CD4-positive, CD25-positive, alpha-beta regulatory T cell (primary cell): Measurements from ENCODE around the gene SSBP4. TPM values are rescaled to one million over a fixed set of nuclear protein-coding genes. Genes with fewer than 3 reads are reported as not detected.

Source experiments
- ATAC-seq, 2 donors: fragments of 150-1000 bp; cut with Tn5 transposase; one replicate each; pipeline ENCODE4 v1.10.0; 2021; ENCODE audit warnings: low read depth in 2 of 2, moderate number of reproducible peaks in 2 of 2, moderate library complexity in 1 of 2
- DNase-seq, 3 donors: peaks; one replicate each; pipeline versions ENCODE4 v3.0.0 to v3.0.0-alpha.2; 2012 to 2022; ENCODE audit warnings: mixed read lengths in 1 of 3
- H3K27ac ChIP-seq: one replicate; pipeline ENCODE4 v1.7.0; 2013; ENCODE audit warnings: mild to moderate bottlenecking, low read length; ENCODE audit not compliant: insufficient read depth, poor library complexity, severe bottlenecking
- H3K27me3 ChIP-seq: one replicate; pipeline ENCODE4 v1.7.0; 2013; ENCODE audit warnings: low read length; ENCODE audit not compliant: control insufficient read depth, insufficient read depth
- H3K36me3 ChIP-seq: one replicate; pipeline ENCODE4 v1.7.0; 2013; ENCODE audit warnings: mild to moderate bottlenecking, low read length, moderate library complexity; ENCODE audit not compliant: control insufficient read depth, insufficient read depth
- H3K4me1 ChIP-seq: 2 replicates; pipeline ENCODE4 v1.7.0; 2013; ENCODE audit warnings: mild to moderate bottlenecking, low read length; ENCODE audit not compliant: insufficient read depth, control insufficient read depth, poor library complexity, severe bottlenecking
- H3K4me3 ChIP-seq: one replicate; pipeline ENCODE4 v1.7.0; 2013; ENCODE audit warnings: low read depth, mild to moderate bottlenecking, low read length, moderate library complexity
- H3K9me3 ChIP-seq, 2 experiments: 1 replicate in 1 of 2; 2 replicates in 1 of 2; pipeline ENCODE4 v1.7.0; 2013; ENCODE audit warnings: low read length in 2 of 2, mild to moderate bottlenecking in 1 of 2, moderate library complexity in 1 of 2; ENCODE audit not compliant: control insufficient read depth in 2 of 2
- H3K27ac Mint-ChIP-seq, 3 donors: one replicate each; pipeline ENCODE4 v1.8.0; 2020 to 2022; ENCODE audit warnings: mild to moderate bottlenecking in 3 of 3, mixed read lengths in 3 of 3, moderate library complexity in 2 of 3
- H3K27me3 Mint-ChIP-seq: one replicate; pipeline ENCODE4 v1.8.0; 2022; ENCODE audit warnings: mild to moderate bottlenecking, mixed read lengths
- H3K36me3 Mint-ChIP-seq: one replicate; pipeline ENCODE4 v1.8.0; 2020; ENCODE audit warnings: mixed read lengths
- H3K4me1 Mint-ChIP-seq, 4 donors: one replicate each; pipeline ENCODE4 v1.8.0; 2020 to 2022; ENCODE audit warnings: mixed read lengths in 4 of 4, mild to moderate bottlenecking in 1 of 4
- H3K4me3 Mint-ChIP-seq, 4 donors: one replicate each; pipeline ENCODE4 v1.8.0; 2020 to 2022; ENCODE audit warnings: mild to moderate bottlenecking in 4 of 4, mixed read lengths in 4 of 4, moderate library complexity in 3 of 4
- H3K9me3 Mint-ChIP-seq, 7 donors: one replicate each; pipeline ENCODE4 v1.8.0; 2020 to 2022; ENCODE audit warnings: mixed read lengths in 7 of 7, mild to moderate bottlenecking in 3 of 7, moderate library complexity in 2 of 7
- polyA plus RNA-seq, 4 donors: library from polyadenylated mRNA; unstranded; fragments of 300-500 nt; fragmentation: Illumina TruSeq; gene quantifications; one replicate each; pipeline ENCODE4 v1.2.3, GENCODE V29; 2021
- total RNA-seq: library from RNA; stranded (reverse); gene quantifications from one replicate; pipeline ENCODE4 v1.2.3, GENCODE V29; 2022

SSBP4 gene
- total and polyA plus RNA-seq, 5 donors from 2014 or later, result 47.3 to 97.9 (median 82.3) TPM

DNA sequence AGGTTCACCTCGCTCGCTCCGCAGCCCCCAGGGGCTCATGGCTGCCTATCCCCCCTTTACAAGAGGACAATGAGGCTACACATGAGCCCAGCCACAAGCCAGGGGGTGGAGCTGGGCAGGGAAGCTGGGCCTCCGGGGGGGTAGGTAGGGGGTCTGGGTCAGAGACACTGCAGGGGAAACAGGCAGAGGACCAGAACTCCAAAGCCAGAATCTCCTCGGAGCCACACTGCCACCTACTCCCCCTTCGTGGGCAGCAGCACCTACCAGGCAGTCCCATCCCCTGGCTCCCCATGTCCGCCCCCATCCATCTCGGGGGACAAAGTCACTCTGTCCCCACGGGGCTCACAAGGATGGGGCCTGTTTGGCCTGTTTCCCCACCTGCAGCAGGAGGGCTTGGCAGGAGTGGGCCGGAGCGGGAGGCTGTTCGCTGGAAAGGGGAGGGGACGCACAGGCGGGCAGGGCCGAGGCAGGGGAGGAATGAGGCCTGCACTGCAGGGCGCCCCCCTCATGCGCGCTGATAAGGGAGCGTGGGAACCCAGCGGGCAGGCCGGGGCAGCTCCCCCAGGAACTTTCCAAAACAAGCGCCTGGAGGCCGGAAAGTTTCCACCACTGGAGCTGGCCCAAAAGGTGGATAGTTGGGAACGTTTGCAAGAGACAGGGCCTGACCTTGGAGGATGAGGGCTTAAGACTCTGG is 19.3 kb downstream of the SSBP4 start:
- H3K4me1 Mint-ChIP-seq, result peaks cover 4 to 50% (median 15%) of the 10 kb centered on the region in 4 donors
- no peaks in the 10 kb centered on the region for H3K27me3 Mint-ChIP-seq
- Histone ChIP-seq H3K27ac (no peak overlapping the region), H3K4me3 (no peak overlapping the region), H3K36me3 (no peaks in the 10 kb centered on the region), H3K4me1 (peaks cover 35% of the 10 kb centered on the region), H3K27me3 (no peaks in the 10 kb centered on the region), H3K9me3 (no peaks in the 10 kb centered on the region)
- H3K4me3 Mint-ChIP-seq, result peak overlapping the region in 3 of 4 donors; percentile 46 to 70 (median 68)
- ATAC-seq (no peak), DNase-seq (no peak)
- H3K36me3 Mint-ChIP-seq, result peaks cover 5% of the 10 kb centered on the region
- peak overlapping the region in 2 of 3 donors; percentile 26 to 73 for H3K27ac Mint-ChIP-seq
- H3K9me3 Mint-ChIP-seq, result peaks cover 0 to 3% (median 0%) of the 10 kb centered on the region in 7 donors

GRCh38 chr19:18439025-18439909 is 20.1 kb downstream of the SSBP4 start:
- H3K27me3 ChIP-seq, result no peaks in the 10 kb centered on the region
- ATAC-seq (no peak), DNase-seq (no peak)
- H3K9me3 ChIP-seq, result no peaks in the 10 kb centered on the region
- Mint-ChIP-seq H3K27me3 (no peaks in the 10 kb centered on the region), H3K9me3 (peaks cover 0 to 3% (median 0%) of the 10 kb centered on the region in 7 donors), H3K27ac (peak overlapping the region; percentile 20 to 73 (median 26)), H3K4me1 (peaks cover 4 to 48% (median 15%) of the 10 kb centered on the region in 4 donors), H3K4me3 (peak overlapping the region in 3 of 4 donors; percentile 44 to 70 (median 68)), H3K36me3 (peaks cover 5% of the 10 kb centered on the region)
- H3K4me1 ChIP-seq, result peaks cover 29% of the 10 kb centered on the region
- no peak overlapping the region for H3K27ac ChIP-seq
- H3K4me3 ChIP-seq, result no peak overlapping the region
- H3K36me3 ChIP-seq, result peaks cover 3% of the 10 kb centered on the region

- H3K9me3 Mint-ChIP-seq, result peaks cover 0 to 3% (median 0%) of the 10 kb centered on the region in 7 donors
- H3K27me3 Mint-ChIP-seq, result no peaks in the 10 kb centered on the region
- ATAC-seq (no peak), DNase-seq (no peak)
- no peak overlapping the region for H3K27ac ChIP-seq
- H3K9me3 ChIP-seq, result no peaks in the 10 kb centered on the region
- peaks cover 5% of the 10 kb centered on the region for H3K36me3 Mint-ChIP-seq
- no peak overlapping the region for H3K4me3 ChIP-seq
- H3K4me3 Mint-ChIP-seq, result peak overlapping the region in 2 of 4 donors; percentile 59 to 68
- H3K4me1 ChIP-seq, result peaks cover 28% of the 10 kb centered on the region
- H3K27me3 ChIP-seq, result no peaks in the 10 kb centered on the region
- peak overlapping the region in 2 of 3 donors; percentile 67 to 73 for H3K27ac Mint-ChIP-seq
- H3K36me3 ChIP-seq, result peaks cover 9% of the 10 kb centered on the region
- peaks cover 4 to 42% (median 15%) of the 10 kb centered on the region in 4 donors for H3K4me1 Mint-ChIP-seq
Measured at GRCh38 chr19:18439910-18440237, 20.7 kb downstream of the SSBP4 start.

DNA sequence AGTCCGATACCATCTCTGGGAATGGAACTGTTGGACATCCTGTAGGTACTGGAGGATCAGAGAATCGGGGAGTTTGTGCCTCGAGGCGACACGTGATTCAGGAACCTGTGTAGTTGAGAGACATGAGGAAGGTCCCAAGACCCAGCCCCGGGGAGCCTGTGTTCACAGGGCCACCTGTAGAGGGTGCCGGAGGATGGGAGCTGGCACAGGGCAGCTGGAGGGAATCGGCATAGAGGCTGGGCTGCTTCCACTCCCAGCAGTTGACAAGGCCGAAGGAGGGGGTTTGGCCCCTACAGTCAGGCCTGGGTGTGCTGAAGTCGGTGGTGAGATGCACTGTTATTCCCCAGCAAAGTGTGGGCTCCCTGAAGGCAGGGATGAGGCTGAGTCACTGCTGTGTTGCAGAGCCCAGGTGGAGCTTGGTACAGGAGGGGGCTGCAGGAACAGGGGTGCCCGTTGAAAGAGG is 21.2 kb downstream of the SSBP4 start:
- peaks cover 28% of the 10 kb centered on the region for H3K4me1 ChIP-seq
- H3K36me3 ChIP-seq, result peaks cover 9% of the 10 kb centered on the region
- no peak overlapping the region for H3K4me3 ChIP-seq
- no peaks in the 10 kb centered on the region for H3K9me3 ChIP-seq
- peak in 1 of 3 donors; percentile 43 for DNase-seq
- H3K4me3 Mint-ChIP-seq, result peak overlapping the region in 2 of 4 donors; percentile 59 to 68
- H3K27me3 ChIP-seq, result no peaks in the 10 kb centered on the region
- H3K27ac Mint-ChIP-seq, result peak overlapping the region; percentile 67 to 71 (median 69)
- H3K36me3 Mint-ChIP-seq, result peaks cover 5% of the 10 kb centered on the region
- H3K27me3 Mint-ChIP-seq, result no peaks in the 10 kb centered on the region
- peaks cover 4 to 42% (median 15%) of the 10 kb centered on the region in 4 donors for H3K4me1 Mint-ChIP-seq
- H3K9me3 Mint-ChIP-seq, result peaks cover 0 to 3% (median 0%) of the 10 kb centered on the region in 7 donors
- H3K27ac ChIP-seq, result peak overlapping the region; percentile 29
- peak; percentile 16 to 19 for ATAC-seq

GRCh38 chr19:18440936-18441803 is 22.0 kb downstream of the SSBP4 start:
- ATAC-seq (no peak), DNase-seq (no peak)
- H3K9me3 Mint-ChIP-seq, result peaks cover 0 to 3% (median 0%) of the 10 kb centered on the region in 7 donors
- peak overlapping the region in 2 of 3 donors; percentile 56 to 91 for H3K27ac Mint-ChIP-seq
- peaks cover 4 to 39% (median 15%) of the 10 kb centered on the region in 4 donors for H3K4me1 Mint-ChIP-seq
- H3K4me1 ChIP-seq, result peaks cover 28% of the 10 kb centered on the region
- no peaks in the 10 kb centered on the region for H3K27me3 ChIP-seq
- H3K27me3 Mint-ChIP-seq, result no peaks in the 10 kb centered on the region
- peaks cover 5% of the 10 kb centered on the region for H3K36me3 Mint-ChIP-seq
- H3K9me3 ChIP-seq, result no peaks in the 10 kb centered on the region
- no peak overlapping the region for H3K4me3 ChIP-seq
- H3K4me3 Mint-ChIP-seq, result peak overlapping the region in 1 of 4 donors; percentile 68
- peak overlapping the region; percentile 43 for H3K27ac ChIP-seq
- peaks cover 16% of the 10 kb centered on the region for H3K36me3 ChIP-seq

DNA sequence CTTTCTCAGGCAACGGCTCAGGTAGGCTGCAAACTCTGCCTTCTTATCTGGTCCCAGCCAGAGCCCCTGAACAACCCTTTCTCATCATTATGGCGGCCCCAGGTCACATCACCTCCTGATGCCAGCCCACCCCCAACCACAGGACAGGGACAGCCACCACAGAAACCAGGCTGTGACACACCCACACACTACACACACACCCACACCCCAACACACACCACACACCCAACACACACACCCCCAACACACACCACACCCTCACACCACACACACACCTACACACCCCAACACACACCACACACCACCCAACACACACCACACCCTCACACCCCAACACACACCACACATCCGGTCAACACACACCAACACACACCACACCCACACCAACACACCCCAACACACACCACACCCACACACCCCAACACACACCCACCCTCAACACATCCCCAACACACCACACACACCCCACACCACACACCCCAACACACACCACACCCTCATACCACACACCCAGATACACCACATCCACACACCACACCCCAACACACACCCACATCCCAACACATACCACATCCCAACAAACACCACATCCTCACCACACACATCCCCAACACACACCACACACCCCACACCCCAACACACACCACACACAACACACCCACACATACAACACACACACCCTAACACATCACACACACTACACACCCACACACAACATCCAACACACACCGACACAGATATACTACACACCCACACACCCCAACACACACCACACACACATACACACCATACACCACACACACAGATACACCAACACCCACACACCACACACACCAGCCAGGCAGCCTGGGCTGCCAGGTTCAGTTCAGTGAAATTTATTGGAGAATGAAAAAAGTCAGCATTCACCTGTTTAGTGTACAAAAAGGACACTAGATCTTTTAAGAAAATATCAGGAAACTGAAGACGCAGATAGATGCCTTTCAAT is 22.9 kb downstream of the SSBP4 start:
- peaks cover 20% of the 10 kb centered on the region for H3K4me1 ChIP-seq
- H3K36me3 Mint-ChIP-seq, result peaks cover 5% of the 10 kb centered on the region
- H3K27me3 Mint-ChIP-seq, result no peaks in the 10 kb centered on the region
- no peak overlapping the region for H3K4me3 ChIP-seq
- H3K27ac ChIP-seq, result peak overlapping the region; percentile 43
- peaks cover 25% of the 10 kb centered on the region for H3K36me3 ChIP-seq
- H3K27me3 ChIP-seq, result no peaks in the 10 kb centered on the region
- peak in 1 of 2 donors; percentile 9 for ATAC-seq
- H3K4me3 Mint-ChIP-seq, result peak overlapping the region in 3 of 4 donors; percentile 41 to 81 (median 46)
- peak overlapping the region; percentile 88 to 96 (median 91) for H3K27ac Mint-ChIP-seq
- H3K4me1 Mint-ChIP-seq, result peaks cover 4 to 32% (median 14%) of the 10 kb centered on the region in 4 donors
- DNase-seq, result peak in 2 of 3 donors; percentile 53 to 58
- H3K9me3 Mint-ChIP-seq, result peaks cover 0 to 3% (median 0%) of the 10 kb centered on the region in 7 donors
- H3K9me3 ChIP-seq, result no peaks in the 10 kb centered on the region
